ENCODE results near the gene RASA2.
A peak's percentile ranks its signal among the peaks of the same experiment; 100 is the strongest.
"Not testable (repeated sequence)": the region's sequence is repeated elsewhere in the genome, so short reads cannot be mapped to it uniquely, and the experiment has no call there.

The RASA2 gene

DNA sequence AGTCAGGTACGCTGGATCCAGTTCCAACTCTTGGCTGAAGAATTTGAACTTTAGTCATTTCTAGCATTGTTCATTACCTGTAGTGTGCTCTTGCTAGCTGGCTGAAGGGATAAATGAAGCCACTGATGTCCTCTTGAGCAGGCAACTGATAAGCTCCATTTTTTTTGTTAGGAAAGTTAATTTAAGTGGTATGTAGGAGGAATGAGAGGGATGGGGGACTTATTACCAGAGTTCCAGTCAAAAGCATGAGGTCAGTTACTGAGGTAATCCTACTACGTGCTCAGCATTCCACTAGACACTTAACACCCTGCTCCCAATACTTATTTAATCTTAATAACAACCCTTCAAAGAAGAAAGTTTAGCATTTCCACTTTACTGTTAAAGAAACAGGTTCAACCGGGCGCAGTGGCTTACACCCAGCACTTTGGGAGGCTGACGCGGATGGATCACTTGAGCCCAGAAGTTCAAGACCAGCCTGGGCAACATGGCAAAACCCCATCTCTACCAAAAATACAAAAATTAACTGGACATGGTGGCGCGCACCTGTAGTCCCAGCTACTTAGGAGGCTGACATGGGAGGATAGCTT, 2.0 kb upstream of the RASA2 start:
- Histone ChIP-seq H3K4me1 (ENCODE audit: control insufficient read depth in 1 of 2, insufficient read depth in 2 of 2, low read length in 2 of 2) (peaks cover 0 to 9% of the 10 kb centered on the region in 2 donors), H3K36me3 (ENCODE audit: control insufficient read depth in 1 of 2, insufficient read depth in 2 of 2, low read length in 2 of 2) (no peaks in the 10 kb centered on the region), H3K27ac (ENCODE audit: low read length) (no peak overlapping the region), H3K4me3 (ENCODE audit: low read depth in 1 of 2, low read length in 2 of 2) (no peak overlapping the region), H3K9me3 (ENCODE audit: control insufficient read depth in 1 of 2, low read length in 2 of 2) (no peaks in the 10 kb centered on the region), H3K27me3 (ENCODE audit: low read depth, low read length) (no peaks in the 10 kb centered on the region)

DNA sequence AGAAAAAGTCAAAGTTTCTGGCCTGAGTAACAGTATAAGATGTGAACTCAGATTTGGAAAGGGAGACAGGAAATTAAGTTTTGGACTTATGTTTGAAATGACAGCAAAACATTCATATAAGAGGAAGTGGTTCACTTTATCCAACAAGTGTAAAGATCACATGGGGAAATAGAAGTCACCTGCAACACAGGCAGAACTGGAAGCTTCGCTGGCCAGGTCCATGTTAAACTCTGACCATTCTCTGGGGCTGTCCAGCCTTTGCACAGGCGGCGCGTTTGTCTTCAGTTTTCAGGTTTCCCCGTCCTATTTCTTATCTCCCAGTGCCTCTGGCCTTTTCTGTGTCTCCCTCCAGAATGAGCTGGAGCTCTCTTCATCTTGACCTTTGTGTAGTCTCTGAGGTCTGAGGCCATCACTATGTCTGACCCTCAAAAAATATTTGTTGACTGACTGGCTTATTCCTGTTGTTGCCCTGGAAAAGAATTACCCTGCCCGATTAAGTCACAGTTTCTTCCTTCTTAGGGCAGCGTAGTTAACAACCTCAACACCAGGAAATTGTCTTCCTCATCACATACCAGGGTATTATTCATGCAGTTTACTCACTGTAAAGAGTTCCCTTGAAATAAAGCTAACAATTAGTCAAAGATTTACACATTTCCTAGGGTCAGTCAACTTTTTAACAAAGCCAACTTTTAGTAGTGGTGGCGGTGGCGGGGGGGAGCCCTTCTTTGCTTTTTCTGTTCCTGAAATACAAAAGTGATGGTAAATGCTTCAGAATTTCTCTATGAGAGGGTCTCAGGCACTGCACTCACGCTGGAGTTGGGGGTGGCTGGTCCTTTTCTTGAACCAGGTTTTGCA, 959 bp upstream of the RASA2 start:
- no peaks in the 10 kb centered on the region for H3K27me3 ChIP-seq (ENCODE audit: low read depth, low read length)
- H3K9me3 ChIP-seq (ENCODE audit: control insufficient read depth in 1 of 2, low read length in 2 of 2) = no peaks in the 10 kb centered on the region
- H3K36me3 ChIP-seq (ENCODE audit: control insufficient read depth in 1 of 2, insufficient read depth in 2 of 2, low read length in 2 of 2) = no peaks in the 10 kb centered on the region
- H3K27ac ChIP-seq (ENCODE audit: low read length) = peak overlapping the region; percentile 85
- H3K4me1 ChIP-seq (ENCODE audit: control insufficient read depth in 1 of 2, insufficient read depth in 2 of 2, low read length in 2 of 2) = peaks cover 0 to 9% of the 10 kb centered on the region in 2 donors
- peak overlapping the region; percentile 64 to 86 for H3K4me3 ChIP-seq (ENCODE audit: low read depth in 1 of 2, low read length in 2 of 2)

DNA sequence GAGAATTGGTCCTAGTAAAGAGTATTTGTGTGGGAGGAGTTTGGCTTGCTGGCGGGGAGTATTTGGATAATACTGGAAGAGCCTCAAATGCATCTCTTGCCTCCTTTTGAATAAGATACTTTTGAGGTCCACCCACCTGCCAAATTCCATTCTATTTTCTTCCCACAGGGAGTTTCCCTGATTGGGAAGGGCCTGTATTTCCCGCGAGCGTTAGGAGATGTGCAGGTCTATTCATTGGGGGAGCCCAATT, 406 bp upstream of the RASA2 start:
- H3K9me3 ChIP-seq (ENCODE audit: control insufficient read depth in 1 of 2, low read length in 2 of 2) = no peaks in the 10 kb centered on the region
- no peaks in the 10 kb centered on the region for H3K27me3 ChIP-seq (ENCODE audit: low read depth, low read length)
- peaks cover 0 to 9% of the 10 kb centered on the region in 2 donors for H3K4me1 ChIP-seq (ENCODE audit: control insufficient read depth in 1 of 2, insufficient read depth in 2 of 2, low read length in 2 of 2)
- peak overlapping the region; percentile 64 to 86 for H3K4me3 ChIP-seq (ENCODE audit: low read depth in 1 of 2, low read length in 2 of 2)
- H3K27ac ChIP-seq (ENCODE audit: low read length) = peak overlapping the region; percentile 85
- no peaks in the 10 kb centered on the region for H3K36me3 ChIP-seq (ENCODE audit: control insufficient read depth in 1 of 2, insufficient read depth in 2 of 2, low read length in 2 of 2)

DNA sequence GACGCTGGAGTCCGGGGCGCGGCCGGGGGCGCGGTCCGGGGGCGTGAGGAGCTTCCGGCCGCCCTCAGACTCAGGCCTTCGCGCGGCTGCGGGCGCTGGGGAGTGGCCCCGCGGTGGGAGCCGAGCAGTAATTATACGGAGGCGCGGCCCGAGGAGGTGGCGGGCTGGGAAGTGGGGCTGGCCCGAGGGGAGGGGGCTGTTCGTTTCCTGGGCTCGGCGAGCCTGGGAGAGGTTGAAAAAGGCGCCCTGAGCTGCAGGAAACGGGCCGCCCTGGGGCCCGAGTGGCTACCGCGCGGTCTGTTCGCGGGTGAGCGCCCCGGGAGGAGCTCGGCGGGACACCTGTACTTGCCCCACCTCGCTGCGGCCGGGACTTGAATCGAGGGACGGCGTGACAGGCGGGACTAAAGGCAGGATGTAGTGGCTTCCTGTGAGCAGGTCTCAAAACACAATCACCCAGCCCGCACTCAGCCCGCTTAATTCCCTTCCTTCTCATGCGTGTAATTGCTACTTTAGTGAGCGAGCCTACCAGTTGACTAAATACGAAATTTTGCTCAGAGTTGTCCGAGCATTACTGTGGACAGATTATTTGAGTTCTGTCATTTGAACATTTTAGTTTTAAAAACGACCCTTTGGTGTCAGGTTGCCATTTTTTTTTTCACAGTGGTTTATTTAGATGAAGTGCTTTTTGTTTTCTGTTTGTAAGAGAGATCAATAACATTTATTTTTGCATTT, 860 bp downstream of the RASA2 start:
- Histone ChIP-seq H3K4me1 (ENCODE audit: control insufficient read depth in 1 of 2, insufficient read depth in 2 of 2, low read length in 2 of 2) (peaks cover 0 to 9% of the 10 kb centered on the region in 2 donors), H3K4me3 (ENCODE audit: low read depth in 1 of 2, low read length in 2 of 2) (peak overlapping the region; percentile 68 to 86), H3K27ac (ENCODE audit: low read length) (peak overlapping the region; percentile 88), H3K9me3 (ENCODE audit: control insufficient read depth in 1 of 2, low read length in 2 of 2) (no peaks in the 10 kb centered on the region), H3K27me3 (ENCODE audit: low read depth, low read length) (no peaks in the 10 kb centered on the region), H3K36me3 (ENCODE audit: control insufficient read depth in 1 of 2, insufficient read depth in 2 of 2, low read length in 2 of 2) (no peaks in the 10 kb centered on the region)

DNA sequence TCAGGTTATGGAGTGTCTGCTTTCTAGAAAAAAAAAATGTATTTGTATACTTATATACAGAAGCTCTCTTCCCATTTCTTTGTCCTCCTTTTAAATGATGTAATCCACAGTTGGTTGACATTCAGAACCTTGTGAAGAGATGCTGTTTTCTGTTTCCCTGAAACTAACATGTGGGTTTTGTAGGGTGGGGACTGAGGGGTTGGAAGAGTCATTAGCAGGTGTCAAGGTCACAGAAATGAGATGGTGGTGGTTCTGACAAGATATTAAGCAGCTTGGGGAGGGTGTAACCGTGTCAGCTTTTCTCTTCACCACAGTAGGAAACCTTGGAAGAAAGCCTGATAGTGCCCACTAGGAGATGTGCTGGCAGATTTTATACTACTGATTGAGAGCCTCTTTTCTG, 2.4 kb downstream of the RASA2 start:
- H3K4me1 ChIP-seq (ENCODE audit: control insufficient read depth in 1 of 2, insufficient read depth in 2 of 2, low read length in 2 of 2) = peaks cover 0 to 9% of the 10 kb centered on the region in 2 donors
- H3K27me3 ChIP-seq (ENCODE audit: low read depth, low read length) = no peaks in the 10 kb centered on the region
- no peak overlapping the region for H3K4me3 ChIP-seq (ENCODE audit: low read depth in 1 of 2, low read length in 2 of 2)
- no peaks in the 10 kb centered on the region for H3K9me3 ChIP-seq (ENCODE audit: control insufficient read depth in 1 of 2, low read length in 2 of 2)
- no peak overlapping the region for H3K27ac ChIP-seq (ENCODE audit: low read length)
- H3K36me3 ChIP-seq (ENCODE audit: control insufficient read depth in 1 of 2, insufficient read depth in 2 of 2, low read length in 2 of 2) = no peaks in the 10 kb centered on the region

DNA sequence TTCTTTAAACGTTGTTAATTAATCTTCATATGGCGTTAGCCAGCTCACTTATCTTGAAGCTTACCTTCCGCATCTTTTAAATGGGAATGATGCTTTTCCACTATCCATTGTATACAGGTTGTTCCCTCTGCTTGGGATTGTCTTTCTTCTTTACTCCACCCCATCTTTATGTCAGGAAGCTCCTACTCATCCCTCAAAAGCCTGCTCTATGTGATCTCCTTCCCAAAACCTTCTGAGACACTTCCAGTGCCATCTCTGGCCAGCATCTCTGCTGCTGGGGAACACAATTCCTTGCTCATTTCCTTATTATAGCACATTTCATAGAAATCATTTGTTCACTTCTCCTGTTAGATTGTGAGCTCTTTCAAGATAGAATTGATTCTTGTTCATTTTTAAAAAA, 4.3 kb downstream of the RASA2 start:
- Histone ChIP-seq H3K36me3 (ENCODE audit: control insufficient read depth in 1 of 2, insufficient read depth in 2 of 2, low read length in 2 of 2) (no peaks in the 10 kb centered on the region), H3K4me3 (ENCODE audit: low read depth in 1 of 2, low read length in 2 of 2) (no peak overlapping the region), H3K9me3 (ENCODE audit: control insufficient read depth in 1 of 2, low read length in 2 of 2) (no peaks in the 10 kb centered on the region), H3K4me1 (ENCODE audit: control insufficient read depth in 1 of 2, insufficient read depth in 2 of 2, low read length in 2 of 2) (peaks cover 0 to 9% of the 10 kb centered on the region in 2 donors), H3K27ac (ENCODE audit: low read length) (no peak overlapping the region), H3K27me3 (ENCODE audit: low read depth, low read length) (no peaks in the 10 kb centered on the region)

DNA sequence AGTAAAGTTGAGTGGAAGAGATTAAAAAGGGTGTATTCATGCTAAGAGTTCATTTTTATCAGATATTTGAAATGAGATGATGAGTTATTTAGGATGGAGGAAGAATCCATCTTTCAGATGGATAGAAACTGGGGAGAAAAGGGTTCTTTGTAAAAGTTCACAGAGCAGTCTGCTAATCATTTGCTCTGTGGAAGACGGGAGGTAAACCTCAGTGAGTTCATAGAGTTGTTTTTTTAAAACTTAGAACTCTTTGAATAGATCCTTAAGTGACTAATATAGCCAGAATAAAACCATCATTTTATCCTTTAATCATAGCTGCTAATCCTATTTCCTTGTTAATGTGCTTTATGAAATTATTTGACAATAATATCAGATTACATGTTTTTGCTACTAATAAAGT, 5.1 kb downstream of the RASA2 start:
- H3K27me3 ChIP-seq (ENCODE audit: low read depth, low read length) = no peaks in the 10 kb centered on the region
- no peak overlapping the region for H3K4me3 ChIP-seq (ENCODE audit: low read depth in 1 of 2, low read length in 2 of 2)
- no peaks in the 10 kb centered on the region for H3K36me3 ChIP-seq (ENCODE audit: control insufficient read depth in 1 of 2, insufficient read depth in 2 of 2, low read length in 2 of 2)
- peaks cover 0 to 9% of the 10 kb centered on the region in 2 donors for H3K4me1 ChIP-seq (ENCODE audit: control insufficient read depth in 1 of 2, insufficient read depth in 2 of 2, low read length in 2 of 2)
- H3K9me3 ChIP-seq (ENCODE audit: control insufficient read depth in 1 of 2, low read length in 2 of 2) = no peaks in the 10 kb centered on the region
- no peak overlapping the region for H3K27ac ChIP-seq (ENCODE audit: low read length)

DNA sequence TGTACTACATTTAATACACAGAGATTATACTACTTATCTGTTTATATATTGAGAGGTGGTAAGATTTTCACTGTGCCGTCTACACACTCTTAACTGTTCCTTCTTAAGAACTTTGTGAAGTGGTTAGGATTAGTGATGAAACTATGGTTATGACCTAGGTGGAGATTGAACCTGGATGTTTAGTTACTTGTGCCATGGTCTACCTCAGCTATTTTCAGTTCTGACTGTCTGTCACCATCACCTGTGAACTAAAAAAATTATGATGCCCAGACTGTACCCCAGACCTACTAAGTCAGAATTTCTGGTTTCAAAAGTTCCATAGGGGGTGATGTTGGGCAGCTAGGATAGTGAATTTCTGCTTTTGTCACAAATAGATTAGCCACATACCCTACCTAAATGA, 6.4 kb downstream of the RASA2 start:
- Histone ChIP-seq H3K27ac (ENCODE audit: low read length) (no peak overlapping the region), H3K9me3 (ENCODE audit: control insufficient read depth in 1 of 2, low read length in 2 of 2) (no peaks in the 10 kb centered on the region), H3K36me3 (ENCODE audit: control insufficient read depth in 1 of 2, insufficient read depth in 2 of 2, low read length in 2 of 2) (no peaks in the 10 kb centered on the region), H3K27me3 (ENCODE audit: low read depth, low read length) (no peaks in the 10 kb centered on the region), H3K4me1 (ENCODE audit: control insufficient read depth in 1 of 2, insufficient read depth in 2 of 2, low read length in 2 of 2) (peaks cover 0 to 11% of the 10 kb centered on the region in 2 donors), H3K4me3 (ENCODE audit: low read depth in 1 of 2, low read length in 2 of 2) (no peak overlapping the region)

DNA sequence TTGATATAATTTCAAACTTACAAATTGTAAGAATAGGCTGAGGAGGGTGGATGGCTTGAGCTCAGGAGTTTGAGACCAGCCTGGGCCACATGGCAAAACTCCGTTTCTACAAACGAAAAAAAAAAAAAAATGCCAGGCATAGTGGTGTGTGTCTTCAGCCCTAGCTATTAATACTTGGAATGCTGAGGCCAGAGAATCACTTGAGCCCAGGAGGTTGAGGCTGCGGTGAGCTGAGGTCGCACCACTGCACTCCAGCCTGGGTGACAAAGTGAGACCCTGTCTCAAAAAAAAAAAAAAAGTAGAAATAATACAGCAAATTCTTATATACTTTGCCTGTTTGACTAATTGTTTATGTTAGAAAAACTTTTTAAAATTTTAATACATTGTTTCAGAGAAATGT, 10.8 kb downstream of the RASA2 start:
- not testable (repeated sequence) for H3K9me3 ChIP-seq (ENCODE audit: control insufficient read depth in 1 of 2, low read length in 2 of 2); H3K4me1 ChIP-seq (ENCODE audit: control insufficient read depth in 1 of 2, insufficient read depth in 2 of 2, low read length in 2 of 2); H3K27me3 ChIP-seq (ENCODE audit: low read depth, low read length); H3K4me3 ChIP-seq (ENCODE audit: low read depth in 1 of 2, low read length in 2 of 2); H3K27ac ChIP-seq (ENCODE audit: low read length); H3K36me3 ChIP-seq (ENCODE audit: control insufficient read depth in 1 of 2, insufficient read depth in 2 of 2, low read length in 2 of 2)

DNA sequence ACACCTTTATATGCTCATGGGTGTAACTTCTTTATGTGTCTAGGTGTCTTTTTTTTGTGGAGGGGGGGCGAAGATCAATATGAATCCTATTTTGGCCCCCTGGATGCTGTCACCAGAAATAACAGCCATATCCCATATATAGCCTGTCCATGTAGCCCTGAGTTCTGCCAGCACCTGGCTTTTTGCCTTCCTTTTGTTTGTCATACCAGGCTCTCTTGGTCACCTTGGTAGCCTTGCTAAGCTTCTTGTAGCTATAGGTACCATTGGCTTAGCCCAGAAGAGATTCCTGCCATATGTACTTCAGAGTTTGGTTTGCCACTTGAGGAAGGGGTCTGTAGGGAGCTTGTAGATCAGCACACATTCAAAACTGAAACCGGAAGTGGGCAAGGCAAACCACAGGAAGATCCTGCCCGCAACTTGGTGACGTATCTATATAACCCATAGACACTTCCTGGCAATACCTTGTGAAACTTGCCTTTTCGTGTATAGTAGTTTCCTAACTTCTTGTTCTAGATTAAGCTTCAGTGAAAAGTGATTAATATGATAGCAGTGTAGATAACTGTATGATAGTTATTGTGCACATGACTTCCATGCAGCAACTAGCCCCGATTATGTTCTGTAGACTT, 11.9 kb downstream of the RASA2 start:
- H3K4me1 ChIP-seq (ENCODE audit: control insufficient read depth in 1 of 2, insufficient read depth in 2 of 2, low read length in 2 of 2) = peaks cover 0 to 7% of the 10 kb centered on the region in 2 donors
- peak overlapping the region in 1 of 2 donors; percentile 23 for H3K4me3 ChIP-seq (ENCODE audit: low read depth in 1 of 2, low read length in 2 of 2)

DNA sequence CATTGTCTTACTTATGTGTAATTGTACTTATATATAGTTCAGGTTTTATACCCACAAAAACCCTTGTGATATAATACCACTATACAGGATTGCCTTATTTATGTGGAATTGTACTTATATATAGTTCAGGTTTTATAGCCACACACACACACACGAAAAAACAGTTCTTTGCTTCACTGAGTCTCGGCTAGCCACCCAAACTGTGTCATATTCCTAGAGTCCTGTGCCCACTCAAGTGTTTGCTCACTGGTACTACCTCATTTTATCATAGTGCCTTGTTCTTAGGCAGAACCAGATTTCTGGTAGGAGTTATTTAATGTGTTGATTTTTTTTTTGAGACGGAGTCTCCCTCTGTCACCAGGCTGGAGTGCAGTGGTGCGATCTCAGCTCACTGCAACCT, 12.5 kb downstream of the RASA2 start:
- Histone ChIP-seq H3K27ac (ENCODE audit: low read length) (peak overlapping the region; percentile 10), H3K4me3 (ENCODE audit: low read depth in 1 of 2, low read length in 2 of 2) (no peak overlapping the region), H3K4me1 (ENCODE audit: control insufficient read depth in 1 of 2, insufficient read depth in 2 of 2, low read length in 2 of 2) (peaks cover 0 to 7% of the 10 kb centered on the region in 2 donors), H3K36me3 (ENCODE audit: control insufficient read depth in 1 of 2, insufficient read depth in 2 of 2, low read length in 2 of 2) (peaks cover 0 to 3% of the 10 kb centered on the region in 2 donors), H3K9me3 (ENCODE audit: control insufficient read depth in 1 of 2, low read length in 2 of 2) (no peaks in the 10 kb centered on the region), H3K27me3 (ENCODE audit: low read depth, low read length) (no peaks in the 10 kb centered on the region)

More for the DNA sequence above, 11.9 kb downstream of the RASA2 start:
- Histone ChIP-seq H3K9me3 (ENCODE audit: control insufficient read depth in 1 of 2, low read length in 2 of 2) (no peaks in the 10 kb centered on the region), H3K36me3 (ENCODE audit: control insufficient read depth in 1 of 2, insufficient read depth in 2 of 2, low read length in 2 of 2) (peaks cover 0 to 3% of the 10 kb centered on the region in 2 donors), H3K27ac (ENCODE audit: low read length) (no peak overlapping the region), H3K27me3 (ENCODE audit: low read depth, low read length) (no peaks in the 10 kb centered on the region)
